B cell (primary cell): ENCODE data around the gene SLITRK4. TPM values are rescaled to one million over a fixed set of nuclear protein-coding genes. Genes with fewer than 3 reads are reported as not detected.

ENCODE experiments used
- ATAC-seq: fragments of 200-7000 bp; cut with Tn5 transposase; one replicate; pipeline ENCODE4 v1.10.0; 2021; ENCODE audit warnings: low read depth, mild to moderate bottlenecking, moderate number of reproducible peaks, moderate library complexity
- CTCF ChIA-PET: fragments of 350-600 bp; sonication (Branson Sonifier 250); formaldehyde crosslinking; loops from one replicate; lab custom pipeline; 2021; ENCODE audit warnings: antibody characterized with exemption, inconsistent platforms; lab: Charles Lee
- POLR2A ChIA-PET: fragments of 350-600 bp; sonication (Branson Sonifier 250); formaldehyde crosslinking; loops from one replicate; lab custom pipeline; 2021; ENCODE audit warnings: antibody characterized with exemption; lab: Charles Lee
- DNase-seq: peaks from one replicate; pipeline ENCODE4 v3.0.0; 2013
- H2AFZ ChIP-seq: 2 replicates; pipeline ENCODE4 v1.6.1; 2012; ENCODE audit warnings: mild to moderate bottlenecking, low read depth, low read length; ENCODE audit not compliant: insufficient read depth, poor library complexity, severe bottlenecking
- H3K27ac ChIP-seq, 2 donors: 1 replicate in 1 of 2; 2 replicates in 1 of 2; pipeline ENCODE4 v1.5.1; 2012 to 2013; ENCODE audit warnings: low read length in 2 of 2, mild to moderate bottlenecking in 2 of 2, moderate library complexity in 1 of 2
- H3K27me3 ChIP-seq, 4 experiments: fragments of 200-600 bp in 1 of 4; sonication (generic) in 1 of 4; replicated peaks in 1 of 4; 1 replicate in 2 of 4; 2 replicates in 2 of 4; pipeline versions ENCODE4 v1.6.1 to v1.7.0; 2013 to 2016; ENCODE audit warnings: low read length in 3 of 4, mild to moderate bottlenecking in 2 of 4, mixed read lengths in 1 of 4, moderate library complexity in 1 of 4; ENCODE audit not compliant: insufficient read depth in 4 of 4, control insufficient read depth in 3 of 4; ENCODE audit errors: control extremely low read depth in 1 of 4
- H3K36me3 ChIP-seq, 2 experiments: replicated peaks in 1 of 2; 1 replicate in 1 of 2; 2 replicates in 1 of 2; pipeline versions ENCODE4 v1.6.1 to v1.7.1; 2013; ENCODE audit warnings: low read length in 1 of 2; ENCODE audit not compliant: insufficient read depth in 2 of 2, control insufficient read depth in 1 of 2; ENCODE audit errors: control extremely low read depth in 1 of 2, extremely low read depth in 1 of 2
- H3K4me1 ChIP-seq, 2 donors: fragments of 200-600 bp in 1 of 2; sonication (generic) in 1 of 2; 1 replicate in 1 of 2; 2 replicates in 1 of 2; pipeline versions ENCODE4 v1.5.1 to v1.6.1; 2013 to 2017; ENCODE audit warnings: low read length in 2 of 2; ENCODE audit not compliant: control insufficient read depth in 2 of 2, insufficient read depth in 2 of 2
- H3K4me2 ChIP-seq: replicated peaks from 2 replicates; pipeline ENCODE3; 2012; ENCODE audit warnings: mild to moderate bottlenecking, low read depth, low read length; ENCODE audit not compliant: poor library complexity, severe bottlenecking
- H3K4me3 ChIP-seq, 5 experiments: fragments of 200-600 bp in 1 of 5; sonication (generic) in 1 of 5; 1 replicate in 3 of 5; 2 replicates in 2 of 5; pipeline versions ENCODE4 v1.5.1 to v1.7.0; 2011 to 2016; ENCODE audit warnings: low read length in 4 of 5, mild to moderate bottlenecking in 4 of 5, low read depth in 2 of 5, control low read depth in 1 of 5, moderate library complexity in 1 of 5; ENCODE audit not compliant: insufficient read depth in 1 of 5; ENCODE audit errors: control extremely low read depth in 1 of 5, extremely low read depth in 1 of 5
- H3K79me2 ChIP-seq: fragments of 200-600 bp; sonication (generic); one replicate; pipeline ENCODE4 v1.6.0; 2016; ENCODE audit warnings: low read length; ENCODE audit not compliant: control insufficient read depth, insufficient read depth
- H3K9ac ChIP-seq: fragments of 200-600 bp; sonication (generic); 2 replicates; pipeline ENCODE4 v1.6.1; 2017; ENCODE audit warnings: mild to moderate bottlenecking, low read length, moderate library complexity
- H3K9me3 ChIP-seq, 3 donors: one replicate each; pipeline versions ENCODE4 v1.6.1 to v1.7.1; 2013; ENCODE audit warnings: low read length in 2 of 3; ENCODE audit not compliant: control insufficient read depth in 2 of 3, insufficient read depth in 1 of 3; ENCODE audit errors: control extremely low read depth in 1 of 3
- H4K20me1 ChIP-seq: 2 replicates; pipeline ENCODE4 v1.6.0; 2012; ENCODE audit warnings: mild to moderate bottlenecking, low read length; ENCODE audit not compliant: insufficient read depth, control insufficient read depth, poor library complexity, severe bottlenecking
- H3K27ac Mint-ChIP-seq: one replicate; pipeline ENCODE4 v1.8.0; 2021; ENCODE audit warnings: mixed read lengths
- H3K27me3 Mint-ChIP-seq: one replicate; pipeline ENCODE4 v1.8.0; 2021; ENCODE audit warnings: mixed read lengths
- H3K4me1 Mint-ChIP-seq: one replicate; pipeline ENCODE4 v1.8.0; 2021; ENCODE audit warnings: mixed read lengths
- H3K4me3 Mint-ChIP-seq: one replicate; pipeline ENCODE4 v1.8.0; 2021; ENCODE audit warnings: mixed read lengths
- H3K9me3 Mint-ChIP-seq: one replicate; pipeline ENCODE4 v1.8.0; 2022; ENCODE audit warnings: mixed read lengths; ENCODE audit not compliant: insufficient read depth
- CTCF ChIP-seq: fragments of 200-600 bp; IDR thresholded peaks from one replicate; pipeline ENCODE4 v1.8.0; 2022; ENCODE audit warnings: antibody characterized with exemption, mild to moderate bottlenecking
- EZH2 ChIP-seq: IDR thresholded peaks from 2 replicates; pipeline ENCODE4 v1.6.1; 2012; ENCODE audit warnings: borderline replicate concordance, low read depth, mild to moderate bottlenecking, moderate library complexity, low read length; ENCODE audit not compliant: insufficient read depth, poor library complexity, severe bottlenecking
- WGBS: methylation state at CpG from one replicate; pipeline ENCODE4 v1.1.5; 2013; ENCODE audit warnings: missing lambda C conversion rate; ENCODE audit not compliant: insufficient coverage; 5-methylcytosine and 5-hydroxymethylcytosine counted together
- intact Hi-C: fragments of 100-400 bp; cut with micrococcal nuclease; formaldehyde crosslinking; loops from one replicate; pipeline ENCODE4 v1.10.0; 2022
- polyA plus RNA-seq: library from polyadenylated mRNA; depleted of rRNA; stranded (reverse); fragments of >200 nt; gene quantifications from 2 replicates; pipeline ENCODE4 v1.2.3, GENCODE V29; 2012
- total RNA-seq, 2 donors: library from RNA; stranded (reverse); fragments of 120-200 nt in 1 of 2; gene quantifications; 1 replicate in 1 of 2; 2 replicates in 1 of 2; pipeline versions ENCODE4 v1.2.3 to v1.2.4, GENCODE V29; 2013 to 2022

The SLITRK4 gene
- total and polyA plus RNA-seq, 2 donors (not counting 1 experiment from before 2014, with no cell fraction given), result 0.01 TPM; not detected in 1

GRCh38 chrX:143648705-143649104 lies 12.8 kb upstream of the SLITRK4 start:
- Histone ChIP-seq H4K20me1 (no peaks in the 10 kb centered on the region), H3K9me3 (no peaks in the 10 kb centered on the region), H2AFZ (no peak overlapping the region), H3K4me3 (no peak overlapping the region), H3K9ac (no peak overlapping the region), H3K4me1 (no peaks in the 10 kb centered on the region), H3K4me2 (no peak overlapping the region), H3K79me2 (no peaks in the 10 kb centered on the region), H3K27me3 (no peaks in the 10 kb centered on the region), H3K27ac (no peak overlapping the region), H3K36me3 (no peaks in the 10 kb centered on the region)
- ChIA-PET CTCF (no interaction called here), POLR2A (no interaction called here)
- H3K27me3 Mint-ChIP-seq, result no peaks in the 10 kb centered on the region
- no CpG with 5 or more reads among the region's 2 CpGs for WGBS
- H3K4me3 Mint-ChIP-seq, result no peak overlapping the region
- intact Hi-C loops, result no loop called here
- no peak for TF ChIP-seq EZH2
- TF ChIP-seq CTCF, result no peak
- DNase-seq (no peak), ATAC-seq (no peak)
- H3K9me3 Mint-ChIP-seq, result no peaks in the 10 kb centered on the region
- H3K27ac Mint-ChIP-seq, result no peak overlapping the region
- H3K4me1 Mint-ChIP-seq, result no peaks in the 10 kb centered on the region

GRCh38 chrX:143642426-143642825 lies 6.5 kb upstream of the SLITRK4 start:
- Histone ChIP-seq H3K4me3 (no peak overlapping the region), H3K9me3 (no peaks in the 10 kb centered on the region), H4K20me1 (no peaks in the 10 kb centered on the region), H3K4me2 (no peak overlapping the region), H3K27ac (no peak overlapping the region), H2AFZ (no peak overlapping the region), H3K79me2 (no peaks in the 10 kb centered on the region), H3K36me3 (no peaks in the 10 kb centered on the region), H3K9ac (no peak overlapping the region), H3K4me1 (no peaks in the 10 kb centered on the region), H3K27me3 (no peaks in the 10 kb centered on the region)
- Mint-ChIP-seq H3K27ac (no peak overlapping the region), H3K4me1 (no peaks in the 10 kb centered on the region), H3K27me3 (no peaks in the 10 kb centered on the region), H3K4me3 (no peak overlapping the region), H3K9me3 (no peaks in the 10 kb centered on the region)
- DNase-seq, result no peak
- no CpG with 5 or more reads among the region's 3 CpGs for WGBS
- ChIA-PET POLR2A (no interaction called here), CTCF (no interaction called here)
- intact Hi-C loops, result no loop called here
- TF ChIP-seq EZH2 (no peak), CTCF (no peak)
- no peak for ATAC-seq
